HG02571 (cell line): ENCODE results near the gene MFN1.

ENCODE experiments used
- ATAC-seq: cut with Tn5 transposase; IDR thresholded peaks from one replicate; pipeline ENCODE4 v1.9.1; 2021; ENCODE audit warnings: mild to moderate bottlenecking, moderate library complexity; ENCODE audit not compliant: unreplicated experiment

Gene MFN1

DNA sequence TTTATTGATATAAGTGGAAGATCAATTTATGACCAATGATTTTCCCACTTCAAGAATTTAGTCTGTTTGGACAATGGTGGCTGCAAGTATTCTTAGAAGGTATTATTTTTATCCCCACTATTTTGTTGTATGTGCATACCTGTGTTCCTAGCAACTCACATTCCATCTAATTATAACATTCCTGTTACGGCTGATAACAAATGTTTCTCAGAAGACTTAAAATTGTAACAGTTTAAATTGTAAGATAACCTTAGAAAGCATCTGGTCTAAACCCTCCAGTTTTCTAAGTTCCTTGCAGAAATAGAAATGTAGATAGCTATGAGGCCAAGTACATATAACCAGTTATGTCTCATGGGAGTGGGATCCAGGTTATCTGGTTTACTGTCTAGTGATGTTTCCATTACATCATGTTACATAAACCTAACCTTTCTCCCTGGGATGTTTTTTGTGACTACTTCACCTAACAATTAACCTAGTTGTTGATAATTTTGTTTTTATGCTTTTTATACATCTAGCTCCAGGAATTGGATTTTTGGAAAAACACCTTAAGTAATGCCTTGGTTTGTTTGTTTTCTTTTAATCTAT, 11.1 kb upstream of the MFN1 start:
- ATAC-seq, result no peak

GRCh38 chr3:179348325-179349013, 960 bp downstream of the MFN1 start:
- ATAC-seq, result peak; percentile 35

GRCh38 chr3:179355996-179356395, 8.5 kb downstream of the MFN1 start:
- no peak for ATAC-seq

DNA sequence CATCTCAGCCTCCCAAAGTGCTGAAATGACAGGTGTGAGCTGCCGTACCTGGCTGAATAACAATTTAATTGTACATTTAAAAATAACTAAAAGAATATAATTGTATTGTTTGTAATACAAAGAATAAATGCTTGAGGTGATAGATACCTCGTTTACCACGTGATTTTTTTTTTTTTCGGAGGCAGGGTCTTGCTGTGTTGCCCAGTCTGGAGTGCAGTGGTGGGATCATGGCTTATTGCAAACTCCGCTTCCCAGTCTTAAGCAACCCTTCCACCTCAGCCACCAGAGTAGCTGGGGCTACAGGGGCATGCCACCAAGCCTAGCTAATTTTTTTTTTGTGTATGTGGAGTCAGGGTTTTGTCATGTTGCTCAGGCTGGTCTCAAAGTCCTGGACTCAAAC, 15.8 kb downstream of the MFN1 start:
- no peak for ATAC-seq

- ATAC-seq, result no peak
Measured at GRCh38 chr3:179369621-179370020, 22.1 kb downstream of the MFN1 start.

GRCh38 chr3:179373938-179374337, 26.4 kb downstream of the MFN1 start:
- ATAC-seq, result no peak

GRCh38 chr3:179375091-179375999, 27.8 kb downstream of the MFN1 start:
- ATAC-seq, result no peak

- no peak for ATAC-seq
Measured at GRCh38 chr3:179376474-179376873, 29.0 kb downstream of the MFN1 start.

DNA sequence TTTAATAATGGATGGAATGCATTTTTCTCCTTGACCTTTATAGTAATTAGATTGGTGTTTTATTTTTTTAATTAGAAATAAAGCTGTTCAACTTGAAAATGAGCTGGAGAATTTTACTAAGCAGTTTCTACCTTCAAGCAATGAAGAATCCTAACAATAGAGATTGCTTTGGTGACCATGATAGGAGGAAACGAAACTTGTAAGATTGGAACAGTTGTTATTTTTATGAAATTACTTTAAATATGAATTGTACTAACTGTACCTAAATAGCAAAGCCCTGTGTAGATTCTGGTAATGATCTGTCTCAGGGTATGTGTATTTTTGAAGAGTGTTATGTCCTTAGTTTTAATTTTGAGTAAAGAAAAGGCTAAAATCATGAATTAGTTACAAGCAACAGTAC, 44.4 kb downstream of the MFN1 start:
- no peak for ATAC-seq

DNA sequence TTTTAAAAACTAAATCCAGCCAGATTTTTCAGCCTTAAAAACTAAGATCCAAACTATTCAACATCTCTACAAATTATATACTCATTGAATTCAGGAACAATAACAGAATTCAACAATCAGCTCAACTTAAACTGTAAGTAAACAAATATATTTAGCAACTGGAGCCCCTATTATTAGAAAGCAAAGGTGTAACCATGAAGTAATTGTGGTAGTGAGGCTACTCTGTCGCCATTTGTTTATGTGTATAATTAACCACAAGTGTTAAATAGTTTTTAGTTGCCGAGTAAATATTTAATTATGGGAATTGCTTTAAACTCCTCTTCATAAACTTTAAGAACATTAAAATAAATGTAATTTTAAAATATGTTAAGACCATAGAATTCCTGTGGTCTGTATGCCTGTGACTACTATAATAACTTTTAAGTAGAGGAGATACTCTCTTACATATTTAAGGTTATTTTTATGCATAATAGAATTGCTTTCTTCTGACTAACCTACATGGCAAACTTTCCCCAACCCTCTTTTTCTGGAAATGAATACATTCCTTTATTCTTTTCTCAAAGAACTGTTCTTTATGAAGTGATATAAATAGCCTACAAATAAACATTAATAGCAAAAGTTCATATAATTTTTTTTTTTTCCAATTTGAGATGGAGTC, 51.2 kb downstream of the MFN1 start:
- ATAC-seq, result no peak

GRCh38 chr3:179401561-179401960, 54.1 kb downstream of the MFN1 start:
- no peak for ATAC-seq

GRCh38 chr3:179402963-179403362, 55.5 kb downstream of the MFN1 start:
- no peak for ATAC-seq

DNA sequence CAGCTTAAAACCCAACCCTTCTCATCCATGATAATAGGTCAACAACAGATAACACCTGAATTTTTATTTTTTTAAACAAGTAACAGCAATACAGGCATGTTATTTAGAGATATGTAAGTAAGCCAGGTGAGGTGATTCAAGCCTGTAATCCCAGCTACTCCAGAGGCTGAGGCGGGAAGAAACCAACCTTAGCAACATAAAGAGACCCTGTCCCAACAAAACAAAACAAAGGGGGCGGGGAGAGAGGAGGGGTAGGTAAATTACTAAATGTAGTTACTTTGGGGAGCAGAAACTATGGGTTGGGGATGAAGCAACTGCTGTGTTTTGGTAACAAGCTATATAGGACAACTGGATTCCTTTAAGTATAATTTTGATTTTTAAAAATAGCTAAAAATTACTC, 56.8 kb downstream of the MFN1 start:
- no peak for ATAC-seq

GRCh38 chr3:179410331-179410730, 62.8 kb downstream of the MFN1 start:
- ATAC-seq, result no peak

- no peak for ATAC-seq
Measured at GRCh38 chr3:179410999-179411398, 63.5 kb downstream of the MFN1 start.

DNA sequence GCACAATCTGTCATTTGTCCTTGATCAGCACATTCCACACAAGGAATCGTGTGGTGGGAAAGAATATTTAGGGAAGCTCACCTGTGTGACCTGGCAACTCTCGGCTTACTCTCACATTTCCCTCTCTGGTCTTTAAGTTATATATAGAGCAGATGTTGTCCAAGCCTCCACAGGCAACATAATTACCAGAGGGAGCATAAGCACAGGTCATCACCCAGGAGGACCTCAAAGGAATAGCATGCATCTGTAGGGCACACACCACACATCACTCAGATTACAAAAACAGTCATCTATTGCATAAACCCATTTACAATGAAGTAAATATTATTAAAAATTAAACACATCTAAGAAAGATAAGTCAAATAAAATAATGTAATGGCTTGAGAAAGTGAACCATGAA, 67.3 kb downstream of the MFN1 start:
- no peak for ATAC-seq

DNA sequence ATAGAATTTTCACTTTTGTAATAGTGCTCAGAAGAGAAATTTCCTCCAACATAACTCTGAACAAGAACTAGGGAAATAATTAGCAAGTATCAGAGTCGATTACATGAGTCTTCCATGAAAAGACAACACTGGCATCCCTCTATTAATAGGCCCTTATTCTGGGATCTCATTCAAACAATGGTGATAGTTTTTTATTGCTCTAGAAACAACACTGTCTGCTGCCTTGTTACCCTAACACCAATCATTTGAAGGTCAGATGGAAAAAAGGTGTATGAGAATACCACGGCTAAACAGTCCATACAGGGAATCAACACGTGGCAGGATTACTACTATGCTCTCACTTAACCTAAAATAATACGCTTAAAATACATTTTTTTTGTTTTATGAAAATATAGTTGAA, 67.9 kb downstream of the MFN1 start:
- ATAC-seq, result no peak

GRCh38 chr3:179416681-179417080, 69.2 kb downstream of the MFN1 start:
- ATAC-seq, result no peak

DNA sequence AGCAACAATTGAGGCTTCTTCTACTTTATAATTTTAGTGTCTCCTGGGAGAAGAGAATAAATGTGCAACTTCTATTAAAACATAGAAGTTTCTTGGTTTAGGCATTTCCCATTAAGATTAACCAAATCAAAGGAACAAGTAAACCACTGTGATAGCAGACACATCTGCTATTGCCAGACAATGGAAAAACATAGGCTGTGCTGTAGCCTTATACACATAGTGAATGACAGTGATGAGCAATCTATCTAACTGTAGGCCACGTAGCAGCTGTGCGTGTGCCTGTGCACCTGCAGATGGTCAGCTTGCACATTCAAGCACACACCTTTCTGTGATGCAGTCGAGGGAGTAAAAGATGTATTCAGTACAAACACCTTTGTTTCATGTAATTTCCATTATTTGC, 71.1 kb downstream of the MFN1 start:
- no peak for ATAC-seq

GRCh38 chr3:179421500-179421899, 74.0 kb downstream of the MFN1 start:
- no peak for ATAC-seq

DNA sequence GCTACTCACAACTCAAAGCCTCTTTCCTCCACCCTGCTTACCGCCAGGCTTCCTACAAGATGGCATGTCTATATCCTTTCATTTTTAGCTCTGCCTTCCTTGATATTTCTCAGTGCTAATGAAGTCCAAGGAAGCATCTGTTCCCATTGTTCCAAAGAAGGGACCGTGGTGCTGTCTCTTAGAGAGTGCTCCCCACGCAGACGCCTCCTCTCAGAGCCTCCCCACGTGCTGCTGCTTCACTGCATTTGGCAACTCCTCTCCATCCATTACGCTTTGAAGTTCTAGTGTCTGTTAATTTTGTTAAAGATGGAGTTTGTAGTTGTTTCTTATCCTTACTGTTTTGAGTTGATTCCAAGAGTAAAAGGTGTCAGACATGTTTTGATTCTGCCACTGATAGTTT, 77.6 kb downstream of the MFN1 start:
- ATAC-seq, result no peak
